NCI-H2029 (cell line): ENCODE measurements around the gene ZNF586.
"Not testable (repeated sequence)": the region's sequence is repeated elsewhere in the genome, so short reads cannot be mapped to it uniquely, and the experiment has no call there.

Experiments
- DNase-seq: peaks from one replicate; lab custom pipeline; 2025; lab: John Stamatoyannopoulos, UW

Gene ZNF586

GRCh38 chr19:57823608-57824007 lies 54.1 kb downstream of the ZNF586 start:
- DNase-seq, result not testable (repeated sequence)

DNA sequence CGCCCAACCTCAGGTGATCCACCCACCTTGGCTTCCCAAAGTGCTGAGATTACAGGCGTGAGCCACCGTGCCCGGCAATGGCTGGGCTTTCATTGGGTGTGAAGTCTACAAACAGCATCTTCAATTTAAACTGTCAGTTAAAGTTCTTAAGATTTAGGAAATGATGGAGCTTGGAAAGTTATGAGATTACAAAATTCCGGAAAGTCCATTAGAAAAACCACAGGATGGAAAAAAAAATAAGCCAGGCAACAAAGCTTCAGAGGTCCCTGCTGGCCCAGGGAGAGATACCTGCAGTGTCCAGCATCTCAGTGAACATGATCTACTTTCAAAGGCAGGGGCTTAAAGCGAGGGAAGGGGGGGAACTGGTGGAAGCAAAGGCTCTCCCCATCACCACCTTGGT lies 56.0 kb downstream of the ZNF586 start:
- DNase-seq, result no peak

DNA sequence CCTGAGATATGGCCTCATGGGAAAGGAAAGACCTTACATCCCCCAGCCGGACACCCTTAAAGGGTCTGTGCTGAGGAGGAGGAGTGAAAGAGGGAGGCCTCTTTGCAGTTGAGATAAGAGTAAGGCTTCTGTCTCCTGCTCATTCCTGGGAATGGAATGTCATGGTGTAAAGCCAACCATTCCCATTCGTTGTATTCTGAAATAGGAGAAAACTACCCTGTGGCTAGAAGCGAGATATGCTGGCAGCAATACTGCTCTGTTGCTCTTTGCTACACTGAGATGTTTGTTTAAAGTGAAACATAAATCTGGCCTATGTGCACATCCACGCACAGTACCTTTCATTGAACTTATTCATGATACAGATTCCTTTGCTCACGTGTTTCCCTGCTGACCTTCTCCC lies 59.8 kb downstream of the ZNF586 start:
- DNase-seq, result no peak

DNA sequence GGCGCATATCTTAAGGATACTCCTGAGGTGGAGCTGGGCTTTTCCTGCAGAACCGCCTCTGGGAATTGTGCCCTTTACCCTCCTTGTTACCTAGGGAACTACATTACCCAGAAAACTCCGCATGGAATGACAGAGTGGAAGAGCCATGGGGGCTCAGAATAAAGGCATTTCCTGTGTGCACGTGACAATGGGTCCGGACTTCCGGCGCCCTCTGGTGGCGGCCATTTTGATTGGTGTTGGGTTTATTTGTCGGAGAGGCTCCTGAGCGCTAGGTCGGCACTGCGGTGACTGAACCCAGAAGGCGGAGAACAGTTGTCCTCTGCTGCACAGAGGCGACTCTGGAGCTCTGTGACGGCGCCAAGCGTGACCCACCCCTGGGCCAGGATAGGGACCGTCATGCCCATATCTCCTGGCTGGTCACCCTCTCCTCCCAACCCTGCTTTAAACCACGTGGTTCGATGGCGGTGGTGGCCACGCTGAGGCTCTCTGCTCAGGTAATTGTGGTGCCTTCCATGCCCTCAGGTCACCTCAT lies 60.7 kb downstream of the ZNF586 start, which contains the start of gene ZNF587B:
ZNF587B (plus strand) TSS at position 229 of the 532 bp plus-strand sequence; CDS start at position 459, 230 bp downstream.
- peak; percentile 80 for DNase-seq
